Keratinocyte (primary cell): ENCODE data around the gene KLRF1. TPM values are rescaled to one million over a fixed set of nuclear protein-coding genes. Genes with fewer than 3 reads are reported as not detected.

Source experiments
- DNase-seq: peaks from one replicate; pipeline ENCODE4 v3.0.0-alpha.2; 2011; ENCODE audit warnings: low read depth, missing footprints, low spot score
- FAIRE-seq: peaks from 2 replicates; lab custom pipeline; 2011; peaks lifted over from hg19 to GRCh38; lab: Jason Lieb, UNC
- H2AFZ ChIP-seq: 2 replicates; pipeline ENCODE4 v1.6.0; 2012; ENCODE audit warnings: low read length, control low read depth, inconsistent platforms; ENCODE audit not compliant: control insufficient read depth
- H3K27ac ChIP-seq: 2 replicates; pipeline ENCODE4 v1.5.1; 2011; ENCODE audit warnings: low read length; ENCODE audit not compliant: control insufficient read depth, insufficient read depth
- H3K27me3 ChIP-seq: 3 replicates; pipeline ENCODE4 v1.6.0; 2011; ENCODE audit warnings: low read length; ENCODE audit not compliant: control insufficient read depth, insufficient read depth; ENCODE audit errors: extremely low read depth
- H3K36me3 ChIP-seq, 2 experiments: 2 replicates in 1 of 2; 3 replicates in 1 of 2; pipeline ENCODE4 v1.5.1; 2011; ENCODE audit warnings: low read length in 2 of 2, mild to moderate bottlenecking in 1 of 2; ENCODE audit not compliant: control insufficient read depth in 2 of 2, insufficient read depth in 2 of 2; ENCODE audit errors: extremely low read depth in 1 of 2
- H3K4me1 ChIP-seq: 3 replicates; pipeline ENCODE4 v1.5.1; 2011; ENCODE audit warnings: low read length; ENCODE audit not compliant: control insufficient read depth, insufficient read depth; ENCODE audit errors: extremely low read depth
- H3K4me2 ChIP-seq: 3 replicates; pipeline ENCODE4 v1.6.0; 2011; ENCODE audit warnings: low read depth, low read length; ENCODE audit not compliant: control insufficient read depth, insufficient read depth; ENCODE audit errors: extremely low read depth
- H3K4me3 ChIP-seq, 3 experiments: fragments of 200-600 bp in 1 of 3; sonication (generic) in 1 of 3; 2 replicates in 2 of 3; 3 replicates in 1 of 3; pipeline ENCODE4 v1.5.1; 2011 to 2016; ENCODE audit warnings: low read length in 3 of 3, mild to moderate bottlenecking in 3 of 3, control low read depth in 2 of 3, inconsistent platforms in 1 of 3, low read depth in 1 of 3, mixed read lengths in 1 of 3, mixed run types in 1 of 3, moderate library complexity in 1 of 3; ENCODE audit not compliant: control insufficient read depth in 2 of 3, insufficient read depth in 2 of 3; ENCODE audit errors: extremely low read depth in 1 of 3
- H3K79me2 ChIP-seq: 2 replicates; pipeline ENCODE4 v1.6.0; 2012; ENCODE audit warnings: low read length; ENCODE audit not compliant: control insufficient read depth, insufficient read depth
- H3K9ac ChIP-seq: 3 replicates; pipeline ENCODE4 v1.6.0; 2011; ENCODE audit warnings: low read length; ENCODE audit not compliant: control insufficient read depth, insufficient read depth; ENCODE audit errors: extremely low read depth
- H3K9me1 ChIP-seq: 3 replicates; pipeline ENCODE4 v1.6.0; 2011; ENCODE audit warnings: low read length; ENCODE audit not compliant: control insufficient read depth, insufficient read depth; ENCODE audit errors: extremely low read depth
- H3K9me3 ChIP-seq: 2 replicates; pipeline ENCODE4 v1.5.1; 2012; ENCODE audit warnings: low read depth, low read length; ENCODE audit not compliant: control insufficient read depth
- H4K20me1 ChIP-seq: 3 replicates; pipeline ENCODE4 v1.6.0; 2011; ENCODE audit warnings: low read length; ENCODE audit not compliant: control insufficient read depth, insufficient read depth; ENCODE audit errors: extremely low read depth
- CTCF ChIP-seq, 3 experiments: IDR thresholded peaks in 1 of 3; conservative IDR thresholded peaks in 1 of 3; optimal IDR thresholded peaks in 1 of 3; 2 replicates in 2 of 3; 3 replicates in 1 of 3; pipeline versions ENCODE3 to v1.5.1; 2011; ENCODE audit warnings: low read length in 3 of 3, mild to moderate bottlenecking in 3 of 3, moderate library complexity in 2 of 3, control low read depth in 1 of 3, inconsistent platforms in 1 of 3; ENCODE audit not compliant: insufficient read depth in 2 of 3; ENCODE audit errors: extremely low read depth in 1 of 3
- EZH2 ChIP-seq: IDR thresholded peaks from one replicate; pipeline ENCODE4 v1.6.1; 2012; ENCODE audit warnings: inconsistent platforms, mild to moderate bottlenecking, low read length, moderate library complexity
- dilution Hi-C: fragments of 300-500 bp; cut with MboI; formaldehyde crosslinking; loops from one replicate; pipeline ENCODE4 v1.7.0; 2020; ENCODE audit warnings: low sequenced_read_pairs; ENCODE audit not compliant: extremely low pct_ligation_motif_present
- polyA plus RNA-seq, 5 experiments: library from polyadenylated mRNA; depleted of rRNA in 3 of 5; stranded (reverse) in 3 of 5; stranded (forward) in 1 of 5; unstranded in 1 of 5; fragments of >200 nt; gene quantifications; 1 replicate in 1 of 5; 2 replicates in 3 of 5; 3 replicates in 1 of 5; pipeline versions ENCODE4 v1.2.1 to v1.2.3, GENCODE V29; 2011 to 2012; ENCODE audit warnings: missing spikeins in 2 of 5, low read depth in 1 of 5, low replicate concordance in 1 of 5

KLRF1 gene
- polyA plus RNA-seq, 1 donor (not counting 4 experiments of a cell fraction or from before 2014, with no cell fraction given), result 0.12 TPM

GRCh38 chr12:9786726-9787717 is 40.3 kb upstream of the KLRF1 start:
- Histone ChIP-seq H2AFZ (no peak overlapping the region), H3K9me1 (no peaks in the 10 kb centered on the region), H3K27me3 (no peaks in the 10 kb centered on the region), H4K20me1 (no peaks in the 10 kb centered on the region), H3K4me2 (no peak overlapping the region), H3K4me3 (no peak overlapping the region), H3K4me1 (no peaks in the 10 kb centered on the region), H3K27ac (no peak overlapping the region), H3K9ac (no peak overlapping the region), H3K36me3 (no peaks in the 10 kb centered on the region), H3K9me3 (no peaks in the 10 kb centered on the region), H3K79me2 (no peaks in the 10 kb centered on the region)
- dilution Hi-C loops, result no loop called here
- TF ChIP-seq CTCF (optimal IDR thresholded peaks at IDR 0.05 in 1 of 3, IDR thresholded peaks at IDR 0.05 in 1 of 3, conservative IDR thresholded peaks at IDR 0.05 in 1 of 3; ENCODE audit: extremely low read depth in 1 of 3, insufficient read depth in 2 of 3, low read length in 3 of 3) (no peak), EZH2 (no peak)
- no peak for DNase-seq
- no peak for FAIRE-seq

GRCh38 chr12:9792185-9792900 is 34.9 kb upstream of the KLRF1 start:
- no peak for TF ChIP-seq CTCF (optimal IDR thresholded peaks at IDR 0.05 in 1 of 3, IDR thresholded peaks at IDR 0.05 in 1 of 3, conservative IDR thresholded peaks at IDR 0.05 in 1 of 3; ENCODE audit: extremely low read depth in 1 of 3, insufficient read depth in 2 of 3, low read length in 3 of 3)
- TF ChIP-seq EZH2, result no peak

More at GRCh38 chr12:9792185-9792900, 34.9 kb upstream of the KLRF1 start:
- H3K4me3 ChIP-seq, result no peak overlapping the region
- no peaks in the 10 kb centered on the region for H3K27me3 ChIP-seq
- no peaks in the 10 kb centered on the region for H3K9me3 ChIP-seq
- H3K4me2 ChIP-seq, result no peak overlapping the region
- DNase-seq (no peak), FAIRE-seq (no peak)
- H2AFZ ChIP-seq, result no peak overlapping the region
- dilution Hi-C loops, result no loop called here
- H3K36me3 ChIP-seq, result no peaks in the 10 kb centered on the region
- no peaks in the 10 kb centered on the region for H3K9me1 ChIP-seq
- H4K20me1 ChIP-seq, result no peaks in the 10 kb centered on the region
- no peaks in the 10 kb centered on the region for H3K4me1 ChIP-seq
- no peak overlapping the region for H3K27ac ChIP-seq
- no peak overlapping the region for H3K9ac ChIP-seq
- H3K79me2 ChIP-seq, result no peaks in the 10 kb centered on the region
